HG03342 (cell line): ENCODE measurements around the gene TRPM7.
"Not testable (repeated sequence)": the region's sequence is repeated elsewhere in the genome, so short reads cannot be mapped to it uniquely, and the experiment has no call there.

Experiments used
- ATAC-seq: cut with Tn5 transposase; IDR thresholded peaks from one replicate; pipeline ENCODE4 v1.9.1; 2021; ENCODE audit warnings: mild to moderate bottlenecking, moderate library complexity; ENCODE audit not compliant: unreplicated experiment

TRPM7 gene

DNA sequence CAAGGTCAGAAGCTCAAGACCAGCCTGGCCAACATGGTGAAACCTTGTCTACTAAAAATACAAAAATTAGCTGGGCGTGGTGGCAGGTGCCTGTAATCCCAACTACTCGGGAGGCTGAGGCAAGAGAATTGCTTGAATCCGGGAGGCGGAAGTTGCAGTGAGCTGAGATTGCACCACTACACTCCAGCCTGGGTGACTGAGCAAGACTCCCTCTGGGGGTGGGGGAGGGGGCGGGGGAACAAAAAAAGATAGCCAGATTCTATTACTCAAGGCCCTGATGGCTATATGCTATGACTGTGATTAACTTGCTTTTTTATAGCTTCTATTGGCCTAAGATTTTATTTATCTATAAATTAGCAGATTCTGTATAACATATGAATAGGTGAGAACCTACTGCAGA lies 112.8 kb downstream of the TRPM7 start:
- not testable (repeated sequence) for ATAC-seq

DNA sequence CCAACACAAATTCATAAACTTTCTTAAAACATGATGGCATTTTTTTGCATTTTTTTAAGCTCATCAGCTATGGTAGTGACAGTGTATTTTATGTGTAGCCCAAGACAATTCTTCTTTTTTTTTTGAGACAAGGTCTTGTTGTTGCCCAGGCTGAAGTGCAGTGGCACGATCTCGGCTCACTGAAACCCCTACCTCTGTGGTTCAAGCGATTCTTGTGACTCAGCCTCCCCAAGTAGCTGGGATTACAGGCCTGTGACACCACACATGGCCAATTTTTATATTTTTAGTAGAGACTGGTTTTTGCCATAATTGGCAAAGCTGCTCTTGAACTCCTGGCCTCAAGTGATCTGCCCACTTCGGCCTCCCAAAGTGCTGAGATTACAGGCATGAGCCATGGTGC lies 122.8 kb downstream of the TRPM7 start:
- no peak for ATAC-seq

DNA sequence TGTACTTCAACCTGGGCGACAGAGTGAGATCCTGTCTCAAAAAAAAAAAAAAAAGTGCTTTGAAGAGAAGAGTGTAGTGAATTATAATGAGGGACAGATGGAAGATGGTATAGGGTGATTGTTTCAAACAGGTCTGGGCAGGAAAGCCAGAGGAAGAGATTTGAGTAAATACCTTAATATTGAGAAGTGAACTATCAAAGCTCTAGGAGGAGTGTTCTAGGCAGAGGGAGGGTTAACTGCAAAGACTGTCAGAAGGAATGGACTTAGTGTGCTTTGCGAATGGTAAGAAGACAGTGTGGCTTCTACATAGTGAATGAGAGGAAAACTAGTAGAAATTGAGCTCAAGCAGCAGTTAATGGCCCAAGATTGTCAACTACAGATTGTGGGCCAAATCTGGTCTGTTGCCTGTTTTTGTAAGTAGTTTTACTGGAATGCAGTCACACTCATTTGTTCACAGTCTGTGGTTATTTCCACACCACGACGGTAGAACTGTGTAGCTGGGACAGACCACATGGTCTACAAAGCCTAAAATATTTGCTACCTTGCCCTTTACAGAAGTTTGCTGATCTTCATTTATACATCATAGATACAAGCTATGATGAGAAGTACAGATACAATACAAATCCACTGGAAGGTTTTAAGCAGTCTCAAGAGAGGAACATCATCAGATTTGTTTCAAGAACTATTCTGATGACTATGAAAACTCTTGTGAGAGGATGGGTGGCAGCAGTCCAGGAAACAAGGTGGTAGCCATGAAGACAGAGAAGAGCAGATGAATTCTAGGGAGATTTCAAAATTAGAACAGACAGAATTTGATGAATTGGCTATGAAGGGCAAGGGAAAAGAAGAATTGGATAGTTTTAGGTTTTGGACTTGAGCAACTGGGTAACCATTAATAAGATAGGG lies 123.6 kb downstream of the TRPM7 start:
- ATAC-seq, result no peak

DNA sequence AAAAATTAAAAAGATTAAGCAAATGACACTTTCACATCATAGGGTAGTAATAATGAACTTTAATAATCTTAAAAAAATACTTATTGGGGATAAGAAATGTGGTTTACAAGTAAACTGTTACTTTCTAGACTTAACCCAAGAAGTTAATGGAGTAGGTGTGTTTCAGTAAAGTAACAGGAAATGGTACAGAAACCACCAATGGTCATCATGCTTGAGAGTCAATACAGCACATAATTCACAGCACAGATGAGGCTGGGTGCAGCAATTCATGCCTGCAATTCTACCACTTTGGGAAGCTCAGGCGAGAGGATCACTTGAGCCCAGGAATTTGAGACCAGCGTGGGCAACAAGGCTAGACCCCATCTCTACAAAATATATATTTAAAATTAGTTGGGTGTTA lies 128.6 kb downstream of the TRPM7 start:
- ATAC-seq, result no peak

DNA sequence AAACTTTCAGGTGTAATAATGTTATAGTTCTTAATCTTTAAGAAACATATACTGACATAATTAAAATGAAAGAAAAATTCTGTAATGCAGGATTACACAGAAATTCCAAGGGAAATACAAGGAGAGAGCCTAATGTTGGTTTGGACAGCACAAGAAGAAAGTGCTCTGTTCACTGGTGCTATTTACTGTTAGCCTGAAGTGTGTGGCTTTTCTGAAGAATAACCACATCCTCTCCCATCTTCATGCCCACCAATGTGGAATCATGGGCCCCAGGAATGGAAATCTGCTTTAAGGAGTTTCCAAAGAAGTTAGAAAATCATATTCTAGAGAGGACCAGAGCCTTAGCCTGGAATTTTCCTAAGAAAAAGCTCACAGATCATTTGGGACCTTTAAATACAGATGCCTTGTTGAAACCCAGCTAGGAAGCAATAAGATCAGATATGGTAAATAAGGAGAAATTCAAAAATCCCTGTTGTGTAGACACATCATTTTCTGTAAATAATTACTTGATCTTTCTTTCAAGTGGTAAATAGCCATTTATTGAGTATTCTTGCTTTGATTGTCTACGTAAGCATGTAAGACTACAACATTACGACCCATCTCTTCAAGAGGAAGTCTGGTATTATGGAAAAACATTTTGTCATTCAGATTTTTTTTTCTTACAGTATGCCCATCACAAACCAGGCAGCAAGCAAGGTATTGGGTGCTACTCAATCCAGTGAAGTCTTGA lies 129.8 kb downstream of the TRPM7 start:
- ATAC-seq, result no peak

DNA sequence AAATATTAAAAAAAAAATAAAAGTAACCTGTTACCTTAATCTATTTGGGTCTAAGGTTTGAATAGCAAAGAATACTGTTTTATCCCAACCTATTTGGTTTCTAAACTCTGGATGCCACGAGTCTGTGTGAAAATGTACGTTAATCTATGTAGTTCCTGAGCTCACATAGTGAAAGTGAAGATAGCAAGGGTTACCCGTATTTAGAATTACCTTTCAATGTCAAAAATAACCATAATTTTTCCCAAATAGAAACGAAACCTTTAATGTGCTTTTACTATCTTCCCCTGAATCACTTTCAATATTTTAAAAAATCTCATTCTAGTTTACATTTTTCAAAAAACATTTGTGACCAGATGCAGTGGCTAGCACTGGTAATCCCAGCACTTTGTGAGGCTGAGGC lies 134.4 kb downstream of the TRPM7 start:
- ATAC-seq, result no peak

DNA sequence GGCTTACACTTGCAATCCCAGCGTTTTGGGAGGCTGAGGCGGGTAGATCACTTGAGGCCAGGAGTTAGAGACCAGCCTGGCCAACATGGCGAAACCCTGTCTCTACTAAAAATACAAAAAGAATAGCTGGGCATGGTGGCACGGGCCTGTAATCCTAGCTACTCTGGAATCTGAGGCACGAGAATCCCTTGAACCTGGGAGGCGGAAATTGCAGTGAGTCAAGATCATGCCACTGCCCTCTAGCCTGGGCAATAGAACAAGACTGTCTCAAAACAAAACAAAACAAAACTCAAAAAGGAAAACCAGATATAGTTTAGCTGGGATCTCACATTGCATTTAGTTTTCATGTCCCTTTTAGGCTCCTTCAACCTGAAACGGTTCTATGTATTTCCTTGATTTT lies 137.3 kb downstream of the TRPM7 start:
- ATAC-seq, result no peak

DNA sequence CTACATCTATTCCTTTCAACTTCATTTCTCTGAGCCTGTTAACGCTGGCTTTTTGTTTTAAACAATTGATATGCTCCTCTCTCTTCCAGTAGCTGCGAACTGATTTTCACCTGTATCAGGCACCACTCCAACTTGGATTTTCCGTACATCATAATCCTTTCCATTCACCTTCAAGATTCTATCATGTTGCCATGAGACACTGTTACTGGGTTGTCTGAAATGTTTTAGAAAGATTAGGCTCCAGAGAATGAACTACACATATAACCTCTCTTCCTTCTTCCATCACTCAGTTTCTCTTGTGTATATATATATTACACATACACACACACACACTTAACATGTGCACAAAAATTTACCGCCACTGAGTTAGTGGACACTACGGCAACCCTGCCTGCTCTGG lies 140.0 kb downstream of the TRPM7 start, which contains the start of gene USP50:
TSS of gene USP50 (minus strand) at position 101 of the 400 bp plus-strand sequence. CDS start 141 bp downstream, outside the sequence.
- no peak for ATAC-seq

DNA sequence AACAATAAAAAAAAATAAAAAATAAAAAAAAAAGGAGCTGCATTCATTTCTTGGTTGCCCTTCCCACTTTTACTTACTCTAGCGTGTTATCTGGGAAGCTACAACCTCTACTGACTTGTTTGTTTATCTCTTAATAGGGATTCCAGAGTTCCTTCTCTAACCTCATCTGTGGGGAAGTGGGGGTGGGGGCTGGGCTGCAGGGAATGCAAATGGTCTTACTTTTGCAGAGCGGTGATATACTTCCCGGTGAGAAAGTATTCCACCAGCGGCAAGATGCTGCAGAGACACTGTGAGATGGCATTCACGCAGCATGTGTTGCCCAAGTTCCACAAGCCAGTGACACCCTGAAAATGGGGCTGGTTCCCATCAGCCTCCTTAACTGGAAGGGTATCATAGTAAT lies 142.2 kb downstream of the TRPM7 start:
- no peak for ATAC-seq

DNA sequence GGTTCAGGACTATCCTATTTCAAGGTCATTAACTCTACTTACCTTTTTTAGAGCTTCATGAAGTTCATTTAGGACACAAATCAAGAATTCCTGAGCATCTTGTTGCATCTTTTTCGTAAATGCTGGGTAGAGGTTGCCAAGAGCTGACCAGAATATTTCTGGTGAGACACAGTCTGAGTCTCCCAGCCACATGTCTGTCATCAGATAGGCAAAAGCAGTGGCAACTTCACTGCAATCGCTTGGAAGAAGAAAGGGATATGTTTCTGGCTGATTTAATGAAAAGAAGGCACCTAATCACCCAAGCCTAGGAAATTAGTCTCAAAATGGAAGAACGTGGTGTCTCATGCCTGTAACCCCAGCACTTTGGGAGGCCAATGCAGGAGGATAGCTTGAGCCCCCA lies 143.0 kb downstream of the TRPM7 start:
- ATAC-seq, result no peak

DNA sequence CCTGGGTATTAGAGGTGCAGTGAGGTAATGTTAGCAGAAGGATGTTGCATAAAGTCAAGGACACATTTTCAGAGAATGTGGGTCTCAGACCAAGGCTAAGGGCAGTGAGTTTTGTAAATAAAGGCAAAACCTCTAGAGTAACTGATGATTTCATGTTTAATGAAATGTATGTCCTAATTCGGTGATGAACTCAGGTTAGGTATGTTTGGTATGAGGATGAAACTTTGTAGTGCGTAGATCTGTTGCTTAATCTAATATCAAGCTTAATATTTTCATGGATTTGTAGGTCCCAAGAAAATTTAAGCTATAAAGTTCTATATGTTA lies 143.7 kb downstream of the TRPM7 start:
- no peak for ATAC-seq

DNA sequence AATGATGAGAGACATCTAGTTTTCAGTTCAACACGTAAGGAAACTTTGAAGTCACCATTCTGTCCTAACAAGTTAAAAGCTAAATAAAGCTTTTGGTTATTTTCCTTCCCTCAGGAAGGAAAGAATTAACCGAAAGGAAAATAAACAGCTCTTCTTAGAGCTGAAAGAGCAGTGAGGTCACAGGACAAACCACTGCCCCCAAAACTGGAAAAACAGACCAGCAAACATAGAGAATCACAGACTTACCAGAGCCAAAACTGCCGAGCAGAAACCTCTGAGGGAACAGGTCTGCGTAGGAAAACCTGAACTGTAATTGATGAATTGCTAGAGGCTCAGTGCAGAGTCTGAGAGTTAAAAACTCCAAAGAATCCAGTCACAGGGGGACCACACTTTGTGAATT lies 154.8 kb downstream of the TRPM7 start:
- no peak for ATAC-seq

DNA sequence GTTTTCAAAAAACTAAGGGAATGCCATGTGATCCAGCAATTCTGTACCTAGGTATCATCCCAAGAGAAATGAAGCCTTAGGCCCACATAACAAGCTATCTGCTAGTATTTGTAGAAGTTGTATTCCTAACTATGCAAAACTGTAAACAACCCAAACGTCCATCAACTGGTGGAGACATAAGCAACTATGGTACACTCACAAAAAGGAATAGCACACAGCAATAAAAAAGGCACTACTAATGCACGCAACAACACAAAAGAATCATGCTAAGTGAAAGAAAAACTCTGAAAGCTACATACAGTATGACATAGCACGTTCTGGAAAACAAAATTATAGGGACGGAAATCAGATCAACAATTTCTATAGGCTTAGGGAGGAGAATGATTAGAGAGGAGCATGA lies 155.4 kb downstream of the TRPM7 start:
- no peak for ATAC-seq

DNA sequence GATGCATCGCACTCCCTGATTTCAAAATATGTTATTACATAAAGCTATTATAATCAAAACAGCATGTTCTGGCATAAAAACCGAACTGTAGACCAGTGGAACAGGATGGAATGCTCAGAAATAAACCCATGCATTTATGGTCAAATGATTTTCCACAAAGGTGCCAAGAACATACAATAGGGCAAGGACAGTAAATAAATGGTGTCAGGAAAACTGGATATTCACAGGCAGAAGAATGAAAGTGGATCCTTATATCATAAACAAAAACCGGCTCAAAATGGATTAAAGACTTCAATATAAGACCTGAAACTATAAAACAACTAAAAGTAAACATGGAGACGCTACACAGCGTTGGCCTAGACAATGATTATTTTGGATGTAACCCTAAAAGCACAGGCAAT lies 162.7 kb downstream of the TRPM7 start:
- no peak for ATAC-seq

DNA sequence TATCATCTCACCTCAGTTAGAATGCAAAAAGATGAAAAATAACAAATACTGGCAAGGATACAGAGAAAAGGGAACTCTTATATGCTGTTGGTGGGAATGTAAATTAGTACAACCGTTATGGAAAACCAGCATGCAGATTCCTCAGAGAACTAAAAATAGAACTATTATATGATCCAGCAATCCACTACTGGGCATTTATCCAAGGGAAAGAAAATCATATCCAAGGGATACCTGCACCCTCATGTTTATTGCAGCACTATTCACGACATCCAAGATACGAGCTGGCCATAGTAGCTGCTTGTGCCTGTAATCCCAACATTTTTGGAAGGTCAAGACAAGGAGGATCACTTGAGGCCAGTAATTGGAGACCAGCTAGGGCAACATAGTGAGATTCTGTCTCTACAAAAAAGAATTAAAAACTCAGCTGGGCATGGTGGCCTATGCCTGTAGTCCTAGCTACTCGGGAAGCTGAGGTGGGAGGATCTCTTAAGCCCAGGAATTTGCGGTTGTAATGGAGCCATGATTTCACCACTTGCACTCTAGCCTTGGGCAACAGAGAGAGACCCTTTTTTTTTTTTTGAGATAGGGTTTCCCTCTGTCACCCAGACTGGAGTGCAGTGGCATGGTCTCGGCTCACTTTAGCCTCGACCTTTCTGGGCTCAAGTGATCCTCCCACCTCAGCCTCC lies 166.7 kb downstream of the TRPM7 start:
- ATAC-seq, result no peak

DNA sequence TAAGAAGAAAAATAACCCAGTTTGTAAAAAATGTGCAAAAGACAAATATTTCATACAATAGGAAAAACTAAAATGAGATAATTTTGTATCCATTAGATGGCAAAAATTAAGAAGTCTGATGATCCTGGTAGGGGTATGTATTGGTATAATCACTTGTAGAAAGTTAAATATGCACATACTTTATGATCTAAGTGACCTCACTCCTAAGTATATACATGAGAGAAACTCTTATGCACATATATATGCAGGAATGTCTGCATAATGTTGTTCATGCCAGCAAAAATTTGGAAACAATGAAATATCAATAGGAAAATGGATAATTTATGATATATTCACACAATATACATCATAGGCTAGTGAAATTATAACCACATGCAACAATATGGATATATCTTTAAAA lies 173.6 kb downstream of the TRPM7 start:
- no peak for ATAC-seq
